K562 (cell line): ENCODE data around the gene DBNDD1. TPM values are rescaled to one million over a fixed set of nuclear protein-coding genes. Genes with fewer than 3 reads are reported as not detected.

Experiments used
- ATAC-seq: fragments of 200-7000 bp; cut with Tn5 transposase; 3 replicates; pipeline ENCODE4 v1.9.1; 2020; ENCODE audit warnings: moderate library complexity
- BruUV-seq: library from RNA; stranded (reverse); fragments of 400-500 nt; replicated peaks from 2 replicates; lab custom pipeline; 2021; lab: Mats Ljungman, UMichigan
- CTCF ChIA-PET: fragments of 300-600 bp; formaldehyde crosslinking; extraction: SDS; loops from one replicate; lab custom pipeline; 2021; ENCODE audit warnings: low intra/inter-chr PET ratio; lab: Yijun Ruan, JAX
- POLR2A ChIA-PET: fragments of 300-600, 350-650 bp; sonication (Branson Sonifier 250); formaldehyde crosslinking; extraction: SDS; loops from one replicate; lab custom pipeline; 2021; ENCODE audit warnings: antibody characterized with exemption, inconsistent platforms; lab: Yijun Ruan, JAX
- DNase-seq, 4 experiments: peaks; one replicate each; pipeline versions ENCODE4 v3.0.0 to v3.0.0-alpha.2; 2011 to 2018; ENCODE audit warnings: low spot score in 3 of 4, mixed read lengths in 3 of 4; ENCODE audit errors: extremely low read depth in 1 of 4
- FAIRE-seq: peaks from 2 replicates; lab custom pipeline; 2011; peaks lifted over from hg19 to GRCh38; lab: Jason Lieb, UNC
- H2AFZ ChIP-seq: 2 replicates; pipeline ENCODE4 v1.6.0; 2011; ENCODE audit warnings: low read depth, low read length, control low read depth, inconsistent platforms
- H3K27ac ChIP-seq: fragments of 200-600 bp; 3 replicates; pipeline ENCODE4 v1.8.0; 2011; ENCODE audit warnings: low read depth, mild to moderate bottlenecking, control low read depth, inconsistent platforms, low read length, moderate library complexity, mixed read lengths; ENCODE audit errors: extremely low read depth
- H3K27me3 ChIP-seq, 2 experiments: fragments of 300-600 bp in 1 of 2; 2 replicates in 1 of 2; 3 replicates in 1 of 2; pipeline versions ENCODE4 v1.6.0 to v1.8.0; 2011; ENCODE audit warnings: inconsistent platforms in 2 of 2, low read length in 2 of 2, mild to moderate bottlenecking in 1 of 2, mixed read lengths in 1 of 2, moderate library complexity in 1 of 2; ENCODE audit not compliant: control insufficient read depth in 2 of 2, insufficient read depth in 2 of 2
- H3K36me3 ChIP-seq: fragments of 300-600 bp; 3 replicates; pipeline ENCODE4 v1.8.0; 2011; ENCODE audit warnings: mild to moderate bottlenecking, low read length, inconsistent platforms; ENCODE audit not compliant: control insufficient read depth, insufficient read depth
- H3K4me1 ChIP-seq, 2 experiments: fragments of 200-600 bp in 1 of 2; replicated peaks in 1 of 2; 2 replicates in 1 of 2; 3 replicates in 1 of 2; pipeline versions ENCODE4 v1.5.1 to v1.8.0; 2011; ENCODE audit warnings: inconsistent platforms in 2 of 2, low read length in 2 of 2, mild to moderate bottlenecking in 1 of 2, mixed read lengths in 1 of 2, moderate library complexity in 1 of 2; ENCODE audit not compliant: control insufficient read depth in 2 of 2, insufficient read depth in 2 of 2
- H3K4me2 ChIP-seq: 2 replicates; pipeline ENCODE4 v1.6.1; 2011; ENCODE audit warnings: low read length, control low read depth, inconsistent platforms, mixed read lengths; ENCODE audit not compliant: insufficient read depth
- H3K4me3 ChIP-seq: fragments of 200-600 bp; sonication (generic), shearing (Covaris generic); 2 replicates; pipeline ENCODE4 v1.5.1; 2016; ENCODE audit warnings: control low read depth, inconsistent platforms
- H3K79me2 ChIP-seq: fragments of 200-600 bp; 3 replicates; pipeline ENCODE4 v1.8.0; 2011; ENCODE audit warnings: low read length, inconsistent platforms; ENCODE audit not compliant: control insufficient read depth, insufficient read depth
- H3K9ac ChIP-seq, 2 experiments: 2 replicates each; pipeline versions ENCODE4 v1.6.0 to v1.6.1; 2011; ENCODE audit warnings: low read depth in 2 of 2, low read length in 2 of 2, control low read depth in 1 of 2, inconsistent platforms in 1 of 2, mild to moderate bottlenecking in 1 of 2, mixed read lengths in 1 of 2; ENCODE audit not compliant: insufficient read depth in 1 of 2
- H3K9me1 ChIP-seq: one replicate; pipeline ENCODE4 v1.6.0; 2011; ENCODE audit warnings: inconsistent platforms, mild to moderate bottlenecking, low read length, moderate library complexity; ENCODE audit not compliant: control insufficient read depth, insufficient read depth
- H3K9me3 ChIP-seq: replicated peaks from 2 replicates; pipeline ENCODE4 v1.5.1; 2011; ENCODE audit warnings: low read depth, low read length, inconsistent platforms; ENCODE audit not compliant: control insufficient read depth, insufficient read depth
- H4K20me1 ChIP-seq: replicated peaks from 2 replicates; pipeline ENCODE4 v1.6.1; 2011; ENCODE audit warnings: low read length, inconsistent platforms, mixed read lengths; ENCODE audit not compliant: control insufficient read depth, insufficient read depth
- CTCF ChIP-seq, 3 experiments: IDR thresholded peaks in 2 of 3; conservative IDR thresholded peaks in 1 of 3; 2 replicates each; pipeline ENCODE4 v1.5.1; 2011 to 2012; ENCODE audit warnings: low read length in 3 of 3, mild to moderate bottlenecking in 3 of 3, control low read depth in 2 of 3, improper control_type of control experiment in 1 of 3, inconsistent platforms in 1 of 3, low read depth in 1 of 3, mixed read lengths in 1 of 3, moderate library complexity in 1 of 3; ENCODE audit not compliant: insufficient read depth in 2 of 3
- HLTF ChIP-seq: fragments of 450-650 bp; IDR thresholded peaks from 2 replicates; pipeline ENCODE4 v1.6.1; 2016
- KAT8 ChIP-seq: fragments of 450-650 bp; IDR thresholded peaks from 2 replicates; pipeline ENCODE4 v1.6.1; 2016; ENCODE audit warnings: low read depth, mild to moderate bottlenecking
- ZNF140 ChIP-seq: fragments of 250-450 bp; sonication (Bioruptor Pico); IDR thresholded peaks from 2 replicates; pipeline ENCODE4 v1.8.0; 2021; ENCODE audit warnings: moderate library complexity, mild to moderate bottlenecking, inconsistent platforms
- WGBS: fragments of 100-300 bp; shearing (Covaris generic); methylation state at CpG from one replicate; pipeline ENCODE4 v1.1.6; 2016; ENCODE audit warnings: low coverage, mixed read lengths; ENCODE audit not compliant: insufficient coverage; ENCODE audit errors: missing lambda C conversion rate; 5-methylcytosine and 5-hydroxymethylcytosine counted together
- in situ Hi-C: fragments of 300-500 bp; cut with MboI; formaldehyde crosslinking; loops from 4 replicates; pipeline ENCODE4 v1.15.0; 2018; ENCODE audit warnings: inconsistent platforms, mixed read lengths
- intact Hi-C: fragments of 100-400 bp; cut with micrococcal nuclease; formaldehyde crosslinking; loops from 2 replicates; pipeline ENCODE4 v1.14.2; 2022
- polyA plus RNA-seq, 8 experiments: library from polyadenylated mRNA; depleted of rRNA in 4 of 8; stranded (reverse) in 5 of 8; unstranded in 3 of 8; fragments of >200 nt; fragmentation: Nextera tagmentation in 2 of 8; fragmentation: Illumina TruSeq in 1 of 8; extraction: Ambion mirVana in 2 of 8; extraction: Trizol in 1 of 8; gene quantifications; 2 replicates each; pipeline versions ENCODE4 v1.2.1 to v1.2.3, GENCODE V29; 2011 to 2014; ENCODE audit warnings: inconsistent platforms in 1 of 8, missing spikeins in 1 of 8
- total RNA-seq, 7 experiments: library from RNA; depleted of rRNA in 6 of 7; stranded (reverse); fragments of >200 nt in 6 of 7; fragmentation: Illumina TruSeq in 2 of 7; extraction: Trizol in 2 of 7; gene quantifications; 2 replicates each; pipeline versions ENCODE4 v1.2.1 to v1.2.3, GENCODE V29; 2011 to 2021; ENCODE audit warnings: low replicate concordance in 1 of 7
- TF ChIP-seq, protein P1 (sequence below), 2 experiments: fragments of 450-650 bp; conservative IDR thresholded peaks; 2 replicates each; pipeline ENCODE4 v1.6.1; 2017; ENCODE audit warnings: mild to moderate bottlenecking in 2 of 2, moderate library complexity in 2 of 2

The DBNDD1 gene
- total and polyA plus RNA-seq, 9 of the 15 experiments (the other 6 are each of a cell fraction or from before 2014, with no cell fraction given) = 0.55 to 13.0 (median 5.8) TPM

DNA sequence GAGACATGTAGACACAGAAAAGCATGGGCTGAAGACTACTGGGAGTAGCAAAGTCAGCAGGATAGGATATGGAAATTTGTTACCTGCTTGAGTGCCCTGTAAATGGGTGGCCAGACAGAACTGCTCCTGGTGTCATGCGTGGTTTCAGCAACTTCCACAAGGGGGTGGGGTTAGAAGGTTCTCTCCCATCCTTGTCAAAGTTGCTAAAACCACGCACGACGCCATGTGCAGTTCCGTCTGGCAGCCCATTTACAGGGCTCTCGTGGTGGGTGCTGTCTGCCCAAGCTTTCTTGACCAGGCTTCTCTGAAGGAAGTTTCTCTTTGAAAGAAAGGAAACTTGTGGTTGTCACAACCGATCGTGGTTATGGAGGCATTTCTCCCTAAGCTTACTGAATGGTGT, 6.9 kb upstream of the DBNDD1 start:
- Histone ChIP-seq H3K4me2 (no peak overlapping the region; the same call in 1 of the 2 replicates), H3K27me3 (no peaks in the 10 kb centered on the region), H4K20me1 (0 out of 2 replicates have a peak, but pooled peaks cover 3% of the 10 kb centered on the region), H3K9ac (peak overlapping the region in 1 of 2 experiments; percentile 27; a peak in 1 of 4 replicates), H3K9me3 (no peaks in the 10 kb centered on the region), H3K9me1 (no peaks in the 10 kb centered on the region), H3K4me3 (no peak overlapping the region), H3K36me3 (peaks cover 14% of the 10 kb centered on the region; the same call in 2 of the 3 replicates), H2AFZ (no peak overlapping the region), H3K27ac (no peak overlapping the region), H3K79me2 (peaks cover 9% of the 10 kb centered on the region), H3K4me1 (peaks cover 14 to 18% of the 10 kb centered on the region in 2 experiments; a peak in 4 of 5 replicates)
- in situ Hi-C loops = no loop called here
- ChIA-PET CTCF (no interaction called here), POLR2A (interaction anchor here (0.8 to 1.1 kb wide), 2 partner anchors 12 to 15 kb away, joined by 3 to 4 read pairs; no protein-coding TSS in a partner anchor)
- FAIRE-seq (peak; percentile 65), ATAC-seq (peak; percentile 41), DNase-seq (peak in 2 of 4 experiments; percentile 37 to 52)
- intact Hi-C loops = no loop called here
- no TSS peak for BruUV-seq
- 55% methylated on average over 8 of the region's 8 CpGs for WGBS
- TF ChIP-seq HLTF (no peak), CTCF (IDR thresholded peaks at IDR 0.05 in 2 of 3, conservative IDR thresholded peaks at IDR 0.05 in 1 of 3; ENCODE audit: insufficient read depth in 2 of 3, low read depth in 1 of 3, low read length in 3 of 3) (peak; percentile 13 to 24 (median 23); a peak in 3 of 6 replicates), KAT8 (no peak), ZNF140 (no peak)
- TF ChIP-seq, protein P1, sequence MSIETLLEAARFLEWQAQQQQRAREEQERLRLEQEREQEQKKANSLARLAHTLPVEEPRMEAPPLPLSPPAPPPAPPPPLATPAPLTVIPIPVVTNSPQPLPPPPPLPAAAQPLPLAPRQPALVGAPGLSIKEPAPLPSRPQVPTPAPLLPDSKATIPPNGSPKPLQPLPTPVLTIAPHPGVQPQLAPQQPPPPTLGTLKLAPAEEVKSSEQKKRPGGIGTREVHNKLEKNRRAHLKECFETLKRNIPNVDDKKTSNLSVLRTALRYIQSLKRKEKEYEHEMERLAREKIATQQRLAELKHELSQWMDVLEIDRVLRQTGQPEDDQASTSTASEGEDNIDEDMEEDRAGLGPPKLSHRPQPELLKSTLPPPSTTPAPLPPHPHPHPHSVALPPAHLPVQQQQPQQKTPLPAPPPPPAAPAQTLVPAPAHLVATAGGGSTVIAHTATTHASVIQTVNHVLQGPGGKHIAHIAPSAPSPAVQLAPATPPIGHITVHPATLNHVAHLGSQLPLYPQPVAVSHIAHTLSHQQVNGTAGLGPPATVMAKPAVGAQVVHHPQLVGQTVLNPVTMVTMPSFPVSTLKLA (conservative IDR thresholded peaks at IDR 0.05) = 0 out of 4 replicates have a peak, but pooled peaks of 1 of the 2 experiments have one; percentile 22
- TF ChIP-seq, all 486 proteins: peak for 2
